Testis (tissue), 2 donors: ENCODE results near the gene NDNF.
A peak's percentile ranks its signal among the peaks of the same experiment; 100 is the strongest.

ENCODE experiments used
- POLR2A ChIP-seq: fragments of 450-650 bp; IDR thresholded peaks from one replicate; pipeline ENCODE4 v1.6.1; 2017; ENCODE audit warnings: antibody characterized with exemption, mild to moderate bottlenecking, moderate library complexity
- TF ChIP-seq, protein P1 (sequence below), 3 experiments: fragments of 450-650 bp in 2 of 3; fragments of 200-600 bp in 1 of 3; sonication (generic) in 1 of 3; IDR thresholded peaks; one replicate each; pipeline ENCODE4 v1.5.1; 2016 to 2019; ENCODE audit warnings: antibody characterized with exemption in 3 of 3, mild to moderate bottlenecking in 2 of 3, moderate library complexity in 1 of 3

DNA sequence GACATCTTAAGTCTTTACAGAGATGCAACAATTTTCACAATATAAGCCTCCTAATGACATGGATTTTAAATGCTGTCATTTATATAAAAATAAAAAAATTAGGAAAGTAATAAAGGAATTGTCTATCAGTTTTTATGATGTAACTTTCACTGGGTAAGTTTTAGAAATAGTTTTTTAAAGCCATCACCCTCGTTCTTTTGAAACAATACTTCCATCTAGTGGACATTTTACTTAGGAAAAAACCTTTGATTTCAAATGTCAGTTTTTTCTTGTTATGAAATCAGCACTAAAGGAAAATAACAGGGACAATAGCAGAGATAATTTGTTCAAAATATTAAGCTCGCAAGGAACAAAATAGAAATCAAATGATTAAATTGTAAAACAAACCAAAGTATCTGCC lies 24.3 kb upstream of the NDNF start:
- TF ChIP-seq POLR2A, result no peak
- TF ChIP-seq, protein P1, sequence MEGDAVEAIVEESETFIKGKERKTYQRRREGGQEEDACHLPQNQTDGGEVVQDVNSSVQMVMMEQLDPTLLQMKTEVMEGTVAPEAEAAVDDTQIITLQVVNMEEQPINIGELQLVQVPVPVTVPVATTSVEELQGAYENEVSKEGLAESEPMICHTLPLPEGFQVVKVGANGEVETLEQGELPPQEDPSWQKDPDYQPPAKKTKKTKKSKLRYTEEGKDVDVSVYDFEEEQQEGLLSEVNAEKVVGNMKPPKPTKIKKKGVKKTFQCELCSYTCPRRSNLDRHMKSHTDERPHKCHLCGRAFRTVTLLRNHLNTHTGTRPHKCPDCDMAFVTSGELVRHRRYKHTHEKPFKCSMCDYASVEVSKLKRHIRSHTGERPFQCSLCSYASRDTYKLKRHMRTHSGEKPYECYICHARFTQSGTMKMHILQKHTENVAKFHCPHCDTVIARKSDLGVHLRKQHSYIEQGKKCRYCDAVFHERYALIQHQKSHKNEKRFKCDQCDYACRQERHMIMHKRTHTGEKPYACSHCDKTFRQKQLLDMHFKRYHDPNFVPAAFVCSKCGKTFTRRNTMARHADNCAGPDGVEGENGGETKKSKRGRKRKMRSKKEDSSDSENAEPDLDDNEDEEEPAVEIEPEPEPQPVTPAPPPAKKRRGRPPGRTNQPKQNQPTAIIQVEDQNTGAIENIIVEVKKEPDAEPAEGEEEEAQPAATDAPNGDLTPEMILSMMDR (IDR thresholded peaks at IDR 0.05), result peak in 2 of 3 experiments; percentile 25 to 54
